ENCODE results near the gene SPACA4. TPM values are rescaled to one million over a fixed set of nuclear protein-coding genes. Genes with fewer than 3 reads are reported as not detected.

The SPACA4 gene
- total RNA-seq, 1 experiment from 2014 or later: not detected

DNA sequence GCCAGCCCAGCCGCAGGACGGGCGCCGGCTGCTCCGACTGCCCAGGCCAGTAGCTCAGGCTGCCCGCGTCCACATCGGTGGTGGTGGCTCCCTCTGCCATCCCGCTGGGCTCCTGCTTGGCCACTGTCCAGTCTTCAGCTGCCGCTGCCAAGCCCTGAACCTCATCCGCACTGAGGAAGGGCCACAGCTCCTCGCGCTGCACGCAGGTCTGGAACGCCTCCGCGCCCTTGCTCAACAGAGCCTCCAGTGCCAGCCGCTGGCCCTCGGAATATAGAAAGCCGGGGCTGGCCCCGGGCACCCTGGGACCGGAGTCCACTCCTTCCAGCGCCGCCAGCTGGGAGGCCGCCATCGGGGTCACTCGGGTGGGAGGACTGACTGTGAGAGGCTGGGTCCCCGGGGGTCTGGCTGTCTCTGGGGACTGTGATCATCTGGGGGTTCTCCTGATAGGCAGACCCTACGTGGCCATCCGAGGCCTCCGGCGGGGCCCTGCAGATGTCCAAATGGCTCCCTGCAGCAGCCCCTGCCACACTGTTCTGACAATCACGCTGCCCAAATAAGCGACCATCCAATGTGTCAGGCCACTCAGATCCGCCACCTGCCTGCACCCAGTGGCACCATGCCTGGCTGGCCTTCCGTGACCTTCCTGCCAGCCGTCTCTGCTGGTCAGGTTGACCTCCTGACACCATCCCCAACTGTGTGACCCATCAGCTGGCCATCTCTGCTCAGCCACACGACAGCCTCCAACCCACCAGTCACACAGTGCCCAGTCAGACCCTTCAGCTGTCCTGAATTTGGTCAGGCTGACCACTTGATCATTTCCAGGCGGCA, 6.7 kb downstream of the SPACA4 start:
- H3K4me3 Mint-ChIP-seq: no peak overlapping the region

DNA sequence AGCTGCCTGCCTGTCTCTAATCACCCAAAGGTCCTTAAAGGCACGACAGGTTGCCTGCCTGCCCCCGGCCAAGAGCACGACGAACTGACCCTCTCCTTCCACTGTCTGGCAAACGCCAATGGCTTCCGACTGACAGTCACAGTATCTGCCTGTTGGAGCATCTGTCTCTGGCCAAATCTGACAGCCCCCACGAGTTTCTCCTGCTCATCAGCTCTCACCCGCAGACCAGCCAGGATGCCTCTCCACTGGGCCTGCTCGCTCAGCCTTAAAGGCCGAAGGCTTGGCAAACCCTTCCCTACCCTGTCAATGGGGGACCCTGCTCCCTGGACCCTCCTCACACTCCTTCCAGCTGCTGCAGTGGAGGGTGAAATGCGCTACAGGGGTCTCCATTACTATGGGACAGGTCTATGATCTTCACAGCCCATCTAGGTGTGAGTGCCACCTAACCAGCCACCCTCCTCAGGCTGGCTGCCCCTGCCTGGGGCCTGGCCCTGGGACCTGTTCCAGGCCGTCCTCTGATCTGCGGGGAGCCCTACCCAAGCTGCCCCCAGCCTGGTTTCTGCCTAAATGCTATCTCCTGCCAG, 7.4 kb downstream of the SPACA4 start:
- POLR2A ChIA-PET: interaction anchor here (2.5 to 2.6 kb wide), 3 partner anchors 10 to 31 kb away, joined by 9 to 18 read pairs (median 16); partner anchors contain the start of gene CA11
- DNase-seq (ENCODE audit: low spot score) (no peak), ATAC-seq (peak; percentile 7)
- Mint-ChIP-seq H3K27ac (peak overlapping the region; percentile 96), H3K9me3 (no peaks in the 10 kb centered on the region), H3K4me1 (peaks cover 50% of the 10 kb centered on the region), H3K4me3 (peak overlapping the region; percentile 99), H3K36me3 (peaks cover 38% of the 10 kb centered on the region), H3K27me3 (ENCODE audit: low read depth) (no peaks in the 10 kb centered on the region)
- CTCF ChIA-PET: interaction anchor here (0.6 to 2.7 kb wide), 7 partner anchors 10 to 124 kb away, joined by 4 to 17 read pairs (median 6); no protein-coding TSS in a partner anchor
- TF ChIP-seq TEAD1 (CRISPR knock-in tag; IDR thresholded peaks at IDR 0.05) (no peak), GRHL2 (CRISPR knock-in tag; IDR thresholded peaks at IDR 0.05; ENCODE audit: insufficient replicate concordance, severe bottlenecking) (no peak), AR (CRISPR knock-in tag; IDR thresholded peaks at IDR 0.05) (peak; percentile 86), ERG (CRISPR knock-in tag; IDR thresholded peaks at IDR 0.05) (peak; percentile 93), ZNF671 (CRISPR knock-in tag; IDR thresholded peaks at IDR 0.05) (peak; percentile 91), NFATC4 (CRISPR knock-in tag; IDR thresholded peaks at IDR 0.05) (peak; percentile 87), PRRX2 (CRISPR knock-in tag; IDR thresholded peaks at IDR 0.05) (peak; percentile 92), ZNF416 (CRISPR knock-in tag; IDR thresholded peaks at IDR 0.05) (peak; percentile 89; the same call in 1 of the 2 replicates), ZNF425 (CRISPR knock-in tag; conservative IDR thresholded peaks at IDR 0.05) (peak; percentile 86), CREM (CRISPR knock-in tag; IDR thresholded peaks at IDR 0.05) (no peak)
- TF ChIP-seq, protein P1, sequence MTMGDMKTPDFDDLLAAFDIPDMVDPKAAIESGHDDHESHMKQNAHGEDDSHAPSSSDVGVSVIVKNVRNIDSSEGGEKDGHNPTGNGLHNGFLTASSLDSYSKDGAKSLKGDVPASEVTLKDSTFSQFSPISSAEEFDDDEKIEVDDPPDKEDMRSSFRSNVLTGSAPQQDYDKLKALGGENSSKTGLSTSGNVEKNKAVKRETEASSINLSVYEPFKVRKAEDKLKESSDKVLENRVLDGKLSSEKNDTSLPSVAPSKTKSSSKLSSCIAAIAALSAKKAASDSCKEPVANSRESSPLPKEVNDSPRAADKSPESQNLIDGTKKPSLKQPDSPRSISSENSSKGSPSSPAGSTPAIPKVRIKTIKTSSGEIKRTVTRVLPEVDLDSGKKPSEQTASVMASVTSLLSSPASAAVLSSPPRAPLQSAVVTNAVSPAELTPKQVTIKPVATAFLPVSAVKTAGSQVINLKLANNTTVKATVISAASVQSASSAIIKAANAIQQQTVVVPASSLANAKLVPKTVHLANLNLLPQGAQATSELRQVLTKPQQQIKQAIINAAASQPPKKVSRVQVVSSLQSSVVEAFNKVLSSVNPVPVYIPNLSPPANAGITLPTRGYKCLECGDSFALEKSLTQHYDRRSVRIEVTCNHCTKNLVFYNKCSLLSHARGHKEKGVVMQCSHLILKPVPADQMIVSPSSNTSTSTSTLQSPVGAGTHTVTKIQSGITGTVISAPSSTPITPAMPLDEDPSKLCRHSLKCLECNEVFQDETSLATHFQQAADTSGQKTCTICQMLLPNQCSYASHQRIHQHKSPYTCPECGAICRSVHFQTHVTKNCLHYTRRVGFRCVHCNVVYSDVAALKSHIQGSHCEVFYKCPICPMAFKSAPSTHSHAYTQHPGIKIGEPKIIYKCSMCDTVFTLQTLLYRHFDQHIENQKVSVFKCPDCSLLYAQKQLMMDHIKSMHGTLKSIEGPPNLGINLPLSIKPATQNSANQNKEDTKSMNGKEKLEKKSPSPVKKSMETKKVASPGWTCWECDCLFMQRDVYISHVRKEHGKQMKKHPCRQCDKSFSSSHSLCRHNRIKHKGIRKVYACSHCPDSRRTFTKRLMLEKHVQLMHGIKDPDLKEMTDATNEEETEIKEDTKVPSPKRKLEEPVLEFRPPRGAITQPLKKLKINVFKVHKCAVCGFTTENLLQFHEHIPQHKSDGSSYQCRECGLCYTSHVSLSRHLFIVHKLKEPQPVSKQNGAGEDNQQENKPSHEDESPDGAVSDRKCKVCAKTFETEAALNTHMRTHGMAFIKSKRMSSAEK (CRISPR knock-in tag; IDR thresholded peaks at IDR 0.05; ENCODE audit: borderline replicate concordance): peak; percentile 88; the same call in 1 of the 2 replicates
- TF ChIP-seq, protein P2, sequence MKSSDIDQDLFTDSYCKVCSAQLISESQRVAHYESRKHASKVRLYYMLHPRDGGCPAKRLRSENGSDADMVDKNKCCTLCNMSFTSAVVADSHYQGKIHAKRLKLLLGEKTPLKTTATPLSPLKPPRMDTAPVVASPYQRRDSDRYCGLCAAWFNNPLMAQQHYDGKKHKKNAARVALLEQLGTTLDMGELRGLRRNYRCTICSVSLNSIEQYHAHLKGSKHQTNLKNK (CRISPR knock-in tag; IDR thresholded peaks at IDR 0.05): peak; percentile 63

More for the DNA sequence above, 6.7 kb downstream of the SPACA4 start:
- TF ChIP-seq ZNF219 (CRISPR knock-in tag; IDR thresholded peaks at IDR 0.05; ENCODE audit: borderline replicate concordance) (no peak), ZNF396 (CRISPR knock-in tag; IDR thresholded peaks at IDR 0.05; ENCODE audit: borderline replicate concordance) (no peak), ZNF671 (CRISPR knock-in tag; IDR thresholded peaks at IDR 0.05) (0 out of 2 replicates have a peak, but pooled peaks have one; percentile 32), NFATC4 (CRISPR knock-in tag; IDR thresholded peaks at IDR 0.05) (0 out of 2 replicates have a peak, but pooled peaks have one; percentile 8), ESRRA (CRISPR knock-in tag; IDR thresholded peaks at IDR 0.05; ENCODE audit: borderline replicate concordance) (no peak), ZNF138 (CRISPR knock-in tag; conservative IDR thresholded peaks at IDR 0.05) (no peak)
- TF ChIP-seq, protein P3, sequence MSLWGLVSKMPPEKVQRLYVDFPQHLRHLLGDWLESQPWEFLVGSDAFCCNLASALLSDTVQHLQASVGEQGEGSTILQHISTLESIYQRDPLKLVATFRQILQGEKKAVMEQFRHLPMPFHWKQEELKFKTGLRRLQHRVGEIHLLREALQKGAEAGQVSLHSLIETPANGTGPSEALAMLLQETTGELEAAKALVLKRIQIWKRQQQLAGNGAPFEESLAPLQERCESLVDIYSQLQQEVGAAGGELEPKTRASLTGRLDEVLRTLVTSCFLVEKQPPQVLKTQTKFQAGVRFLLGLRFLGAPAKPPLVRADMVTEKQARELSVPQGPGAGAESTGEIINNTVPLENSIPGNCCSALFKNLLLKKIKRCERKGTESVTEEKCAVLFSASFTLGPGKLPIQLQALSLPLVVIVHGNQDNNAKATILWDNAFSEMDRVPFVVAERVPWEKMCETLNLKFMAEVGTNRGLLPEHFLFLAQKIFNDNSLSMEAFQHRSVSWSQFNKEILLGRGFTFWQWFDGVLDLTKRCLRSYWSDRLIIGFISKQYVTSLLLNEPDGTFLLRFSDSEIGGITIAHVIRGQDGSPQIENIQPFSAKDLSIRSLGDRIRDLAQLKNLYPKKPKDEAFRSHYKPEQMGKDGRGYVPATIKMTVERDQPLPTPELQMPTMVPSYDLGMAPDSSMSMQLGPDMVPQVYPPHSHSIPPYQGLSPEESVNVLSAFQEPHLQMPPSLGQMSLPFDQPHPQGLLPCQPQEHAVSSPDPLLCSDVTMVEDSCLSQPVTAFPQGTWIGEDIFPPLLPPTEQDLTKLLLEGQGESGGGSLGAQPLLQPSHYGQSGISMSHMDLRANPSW (CRISPR knock-in tag; conservative IDR thresholded peaks at IDR 0.05; ENCODE audit: low read depth): no peak
- Mint-ChIP-seq H3K27ac (peak overlapping the region; percentile 96), H3K4me1 (peaks cover 46% of the 10 kb centered on the region), H3K36me3 (peaks cover 33% of the 10 kb centered on the region), H3K27me3 (ENCODE audit: low read depth) (no peaks in the 10 kb centered on the region), H3K9me3 (no peaks in the 10 kb centered on the region)
- DNase-seq (ENCODE audit: low spot score): no peak
- ChIA-PET POLR2A (interaction anchor here (1.0 to 2.5 kb wide), 3 partner anchors 11 to 17 kb away, joined by 4 to 16 read pairs (median 4); no protein-coding TSS in a partner anchor), CTCF (interaction anchor here (1.1 to 1.7 kb wide), 2 partner anchors 17 to 123 kb away, joined by 4 read pairs; no protein-coding TSS in a partner anchor)
- ATAC-seq: no peak
